GDM1 (cell line): ENCODE results near the gene PKNOX2.

ENCODE experiments used
- DNase-seq: peaks from one replicate; lab custom pipeline; 2025; lab: John Stamatoyannopoulos, UW

PKNOX2 gene

DNA sequence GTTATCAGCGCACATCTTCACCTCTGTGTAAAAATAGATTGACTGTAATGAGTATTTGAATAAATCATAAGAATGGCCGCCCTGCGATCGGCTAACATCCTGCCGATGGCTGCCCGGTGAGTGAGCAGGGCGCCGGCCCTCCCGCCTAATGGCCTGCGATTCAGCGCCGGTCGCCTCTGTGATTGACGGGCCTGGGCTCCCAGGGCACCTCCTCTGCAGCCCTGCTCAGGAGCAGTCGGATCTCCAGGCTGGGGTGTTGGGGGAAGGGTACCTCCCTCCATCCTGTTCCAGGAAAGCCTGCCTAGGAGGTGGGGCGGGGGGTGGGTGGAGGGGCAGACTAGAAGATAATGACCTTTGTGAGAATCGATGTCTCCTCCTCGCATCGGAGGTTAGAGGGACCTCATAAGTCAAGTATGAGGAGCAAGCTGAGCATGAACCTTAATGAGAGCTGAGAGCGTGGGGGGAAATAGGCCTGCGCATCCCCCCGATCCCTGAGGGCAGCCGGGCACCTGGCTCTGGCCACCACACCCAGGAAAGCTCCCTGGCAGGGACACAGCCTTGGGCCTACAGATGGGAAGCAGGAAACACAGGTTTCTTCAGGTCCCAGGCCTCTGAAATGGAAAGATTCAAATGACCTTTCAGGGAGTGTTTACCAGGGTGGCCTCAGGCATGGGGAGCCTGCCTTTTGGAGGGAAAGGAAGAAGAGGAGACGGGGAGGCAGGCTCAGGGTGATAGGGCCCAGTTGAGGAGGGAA lies 71.7 kb downstream of the PKNOX2 start:
- DNase-seq = no peak

DNA sequence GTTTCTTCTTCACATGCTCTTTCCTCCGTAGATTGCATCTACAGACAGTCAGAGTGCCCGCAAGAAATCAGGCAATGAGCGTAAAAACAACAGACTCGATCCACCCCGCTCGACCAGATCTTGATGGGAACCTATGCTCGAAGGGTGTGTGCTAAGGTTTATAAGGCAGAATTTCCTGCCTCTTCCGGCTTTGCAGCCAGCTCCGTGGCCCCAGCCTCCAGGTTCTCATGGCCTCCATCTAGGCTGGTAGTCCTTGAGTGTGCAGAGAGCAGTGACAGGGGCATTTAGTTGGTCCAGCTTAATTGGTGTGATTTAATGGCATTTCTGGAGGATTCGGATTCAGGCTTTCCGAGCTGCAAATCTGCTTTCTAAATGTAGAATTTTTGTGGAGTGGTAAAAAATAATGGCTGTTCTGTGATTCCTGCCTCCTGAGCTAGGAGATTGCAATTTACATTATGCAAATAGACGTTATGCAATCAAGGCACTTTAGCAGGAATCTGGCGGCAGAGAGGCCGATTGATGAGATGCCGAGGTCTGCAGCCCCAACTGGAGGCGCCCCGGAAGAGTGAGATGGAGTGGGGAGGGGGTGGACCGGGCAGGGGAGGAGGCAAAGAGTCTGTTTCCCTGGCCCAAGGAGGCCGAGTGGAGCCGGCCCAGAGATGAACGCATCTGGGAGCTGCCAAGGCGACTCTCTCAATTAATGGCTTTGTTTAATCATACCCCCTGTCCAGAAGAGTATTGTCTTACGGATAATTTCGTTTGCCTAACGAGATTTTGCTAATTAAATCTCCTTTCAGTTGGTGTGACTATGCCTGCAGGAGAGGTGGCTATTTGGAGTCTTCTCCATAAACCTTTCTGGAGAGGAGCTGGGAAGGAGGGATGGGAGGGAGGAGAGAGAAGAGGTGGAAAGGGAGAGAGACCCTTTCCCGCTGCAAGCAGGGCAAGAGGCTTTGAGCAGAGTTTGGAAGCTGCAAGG lies 75.3 kb downstream of the PKNOX2 start:
- DNase-seq = no peak

DNA sequence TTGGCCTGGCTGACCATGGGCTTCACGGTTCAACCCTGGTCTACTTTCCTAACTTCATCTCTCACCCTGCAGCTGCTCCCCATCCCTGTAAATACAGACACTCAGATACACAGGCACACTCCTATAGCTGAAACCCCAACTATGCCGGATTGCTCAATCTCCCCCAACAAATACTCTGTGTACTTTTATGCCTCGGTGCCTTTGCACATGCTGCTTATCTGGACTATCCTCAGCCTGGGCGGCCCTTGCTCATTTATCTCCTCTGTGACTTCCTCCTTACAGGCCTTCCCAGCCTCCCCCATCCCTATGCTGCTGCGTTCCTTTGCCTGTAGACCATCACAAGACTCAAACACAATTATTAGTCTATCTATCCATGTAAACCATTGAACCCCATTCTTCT lies 76.6 kb downstream of the PKNOX2 start:
- DNase-seq = no peak

DNA sequence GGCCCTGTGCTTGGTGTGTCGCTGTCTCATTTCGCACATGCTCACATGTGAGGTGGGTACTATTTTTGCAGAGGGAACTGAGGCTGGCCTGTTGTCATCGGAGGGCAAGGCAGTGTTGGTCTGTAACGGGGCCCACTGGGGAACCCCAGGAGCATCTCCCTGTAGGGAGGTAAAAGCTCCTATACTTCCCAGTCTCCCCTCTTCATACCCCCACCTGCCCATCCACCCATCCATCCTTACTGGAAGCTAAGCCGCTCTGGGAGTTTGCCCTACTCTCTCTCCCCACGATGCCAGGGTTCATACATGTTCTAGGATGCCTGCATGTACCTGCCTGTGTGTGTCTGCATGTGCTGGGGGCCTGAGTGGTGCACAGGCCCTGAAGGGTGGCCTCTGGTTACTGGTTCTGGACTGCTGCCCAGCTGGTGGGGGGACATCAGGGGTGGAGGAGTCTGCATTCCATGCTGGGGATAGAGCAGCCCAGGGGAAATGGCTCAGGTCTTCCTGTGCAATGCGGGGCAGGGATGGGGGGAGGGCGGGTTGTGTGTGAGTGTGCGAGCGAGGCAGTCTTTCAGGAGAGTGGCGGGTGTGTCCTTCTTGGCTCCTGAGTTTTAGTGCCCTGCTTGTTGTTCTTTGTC lies 77.7 kb downstream of the PKNOX2 start:
- DNase-seq = no peak

DNA sequence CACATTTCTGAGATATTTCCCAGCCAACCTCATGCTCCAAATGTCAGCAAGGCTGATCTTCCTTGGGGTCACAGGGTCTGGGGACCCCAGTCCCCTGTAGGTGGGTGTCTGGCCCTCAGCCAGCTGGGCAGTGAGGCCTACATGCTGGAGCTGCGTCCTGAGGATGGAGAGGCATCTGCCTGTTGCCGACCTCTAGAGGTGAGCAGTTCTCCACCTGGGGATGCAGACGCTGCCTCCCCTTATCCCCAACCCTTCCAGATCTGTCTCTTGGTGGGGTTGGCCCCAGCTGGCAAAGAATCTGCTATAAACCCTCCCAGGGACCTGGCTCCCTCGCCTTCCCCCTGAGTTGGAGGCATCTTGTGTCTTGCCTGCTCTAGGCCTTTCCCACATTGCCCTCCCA lies 79.6 kb downstream of the PKNOX2 start:
- no peak for DNase-seq

DNA sequence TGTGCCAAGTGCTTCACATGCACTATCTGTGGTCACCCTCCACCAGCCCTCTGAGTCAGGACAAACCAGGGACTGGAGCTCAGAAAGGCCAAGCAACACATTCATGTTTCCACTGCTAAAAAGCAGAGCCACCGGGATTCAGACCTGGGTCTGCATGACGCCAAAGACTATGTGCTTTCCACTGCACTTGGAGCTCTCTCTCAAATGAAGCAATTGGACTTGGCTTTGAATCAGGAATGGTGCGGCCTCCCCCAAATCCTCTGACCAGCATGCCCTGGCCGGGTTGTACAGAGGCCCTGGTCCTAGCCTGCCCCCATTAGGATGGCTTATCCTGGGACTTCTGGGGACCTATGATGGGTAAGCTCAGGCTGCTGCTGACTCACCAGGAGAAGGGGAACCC lies 80.7 kb downstream of the PKNOX2 start:
- no peak for DNase-seq

DNA sequence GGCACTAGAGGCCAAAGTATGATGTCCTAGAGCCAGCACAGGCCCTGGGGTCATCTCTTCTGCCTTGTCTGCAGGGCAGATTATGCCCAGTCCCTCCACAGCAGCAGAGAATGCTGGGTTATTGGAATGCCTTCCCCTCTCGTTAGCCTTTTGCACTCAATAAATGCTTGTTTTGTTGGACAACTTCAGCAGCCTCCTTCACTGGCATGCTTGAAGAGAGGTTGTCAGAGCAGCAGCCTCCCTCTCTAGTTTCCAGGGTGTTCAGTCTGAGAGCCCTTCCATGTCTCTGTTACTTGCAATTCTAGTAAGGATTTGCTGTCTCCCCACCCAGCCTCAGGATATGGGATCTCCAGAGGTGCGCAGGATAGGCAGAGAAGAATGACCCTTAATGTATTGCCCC lies 82.9 kb downstream of the PKNOX2 start:
- no peak for DNase-seq

DNA sequence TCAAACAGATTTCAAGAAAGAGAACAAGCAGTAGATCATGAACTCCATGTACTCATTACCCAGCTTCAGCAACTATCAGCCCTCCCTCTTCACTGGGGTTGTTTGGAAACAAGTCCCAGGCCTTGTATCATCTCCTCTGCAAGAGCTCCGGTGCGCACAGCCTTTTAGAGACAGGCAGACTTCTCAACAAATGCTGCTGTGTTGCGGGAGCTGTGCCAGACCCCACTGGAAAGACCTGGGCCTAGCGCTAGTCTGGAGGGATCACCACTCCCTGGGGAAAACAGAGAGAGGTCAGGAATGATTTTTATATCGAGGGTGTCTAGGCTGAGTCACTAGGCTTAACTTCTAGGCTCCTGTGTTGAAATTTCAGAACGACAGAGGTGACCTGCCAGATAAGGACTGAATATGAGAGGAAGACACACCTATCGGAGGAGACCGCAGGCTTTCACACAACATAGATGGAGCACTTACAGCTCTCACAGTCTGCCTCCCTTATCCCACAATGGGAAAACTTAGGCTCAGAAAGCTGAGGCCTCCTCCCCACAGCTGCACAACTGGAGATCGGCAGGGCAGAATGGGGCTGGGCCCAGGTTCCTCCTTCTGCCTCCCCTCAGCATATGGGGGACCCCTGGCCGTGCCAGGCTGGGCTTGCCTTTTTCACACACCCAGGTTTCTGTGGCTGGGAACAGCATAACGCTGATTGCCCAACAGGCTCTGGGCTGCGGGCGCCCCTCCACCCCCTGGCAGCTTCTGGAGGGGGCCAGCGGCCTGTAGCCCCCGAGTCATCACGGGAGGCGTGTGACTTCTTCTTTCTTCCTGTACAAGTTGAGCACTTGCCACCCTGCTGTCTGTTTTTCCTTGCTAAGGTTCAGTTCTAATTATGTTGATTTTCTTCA lies 86.0 kb downstream of the PKNOX2 start:
- no peak for DNase-seq

DNA sequence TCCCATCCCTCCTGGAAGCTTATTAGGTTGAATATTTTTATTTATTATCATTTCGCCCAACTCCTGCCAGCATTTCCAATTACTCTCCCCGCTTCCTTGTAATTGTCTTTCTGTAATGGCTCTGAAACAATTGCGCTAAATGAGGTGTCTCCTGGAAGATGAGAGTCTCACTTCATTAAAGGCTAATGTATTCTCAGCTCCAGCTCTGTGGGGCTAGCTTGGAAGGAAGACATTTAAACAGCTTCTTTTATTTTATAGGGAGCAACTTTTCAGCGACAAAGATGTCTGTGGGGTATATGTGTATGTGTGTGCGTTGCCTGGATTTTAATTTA lies 86.6 kb downstream of the PKNOX2 start:
- no peak for DNase-seq

DNA sequence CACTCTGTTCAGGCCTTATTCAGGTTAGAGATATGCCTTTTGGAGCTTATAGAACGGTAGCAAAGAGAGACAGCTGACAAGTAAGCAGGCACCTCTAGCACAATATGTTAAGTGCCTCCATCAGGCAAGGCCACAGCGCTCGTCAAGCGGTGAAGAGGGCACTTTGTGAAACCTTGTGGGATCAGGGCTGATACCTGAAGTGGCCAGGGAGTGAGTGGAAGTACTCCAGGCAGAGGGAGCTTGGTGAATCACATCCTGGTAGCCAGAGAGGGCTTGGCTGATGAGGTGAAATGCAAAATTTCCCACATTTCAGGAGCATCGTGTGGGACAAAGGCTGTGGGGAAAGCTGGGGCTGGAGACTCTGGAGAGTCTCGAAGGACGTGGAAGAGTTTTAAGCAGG lies 87.4 kb downstream of the PKNOX2 start:
- DNase-seq = no peak

DNA sequence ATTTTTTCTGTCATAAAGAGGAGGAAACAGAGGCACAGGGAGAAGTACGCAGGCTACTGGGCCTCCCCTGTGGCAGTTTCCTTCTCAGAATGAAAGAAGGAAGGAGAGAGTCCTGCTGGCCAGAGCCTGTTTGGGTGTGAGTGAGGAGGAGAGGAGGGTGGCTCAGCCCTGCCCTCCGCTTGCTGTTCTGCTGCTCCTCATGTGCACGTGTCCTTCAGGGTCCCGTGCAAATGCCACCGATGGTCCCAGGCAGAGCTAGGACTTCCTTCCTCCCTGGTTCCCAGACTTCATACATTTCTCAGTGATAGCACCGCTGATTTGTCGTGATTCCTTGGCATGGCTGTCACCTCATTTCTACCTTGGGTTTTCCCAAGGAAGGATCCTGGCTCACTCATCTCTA lies 88.7 kb downstream of the PKNOX2 start:
- no peak for DNase-seq

- no peak for DNase-seq
Observed at GRCh38 chr11:125253795-125254525, 89.4 kb downstream of the PKNOX2 start.

- no peak for DNase-seq
Observed at GRCh38 chr11:125256541-125257189, 92.1 kb downstream of the PKNOX2 start.

DNA sequence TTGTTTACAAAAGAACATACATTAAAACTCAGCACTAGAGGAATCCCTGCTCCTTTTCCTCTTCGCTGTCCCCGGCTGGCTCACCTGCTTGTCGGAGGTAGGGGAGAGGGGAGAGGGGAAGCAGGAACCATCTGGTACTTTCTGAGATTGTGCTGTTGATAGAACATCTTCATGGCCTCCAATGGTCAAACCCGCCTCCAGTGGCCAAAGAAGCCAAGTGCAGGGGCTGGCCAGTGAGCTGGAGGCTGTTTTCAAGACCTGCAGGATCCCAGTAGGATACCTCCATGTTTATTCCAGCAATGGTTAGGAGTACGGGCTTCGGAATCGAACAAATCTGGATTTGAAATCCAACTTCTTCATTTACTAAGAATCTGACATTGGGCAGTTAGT lies 92.6 kb downstream of the PKNOX2 start:
- no peak for DNase-seq

DNA sequence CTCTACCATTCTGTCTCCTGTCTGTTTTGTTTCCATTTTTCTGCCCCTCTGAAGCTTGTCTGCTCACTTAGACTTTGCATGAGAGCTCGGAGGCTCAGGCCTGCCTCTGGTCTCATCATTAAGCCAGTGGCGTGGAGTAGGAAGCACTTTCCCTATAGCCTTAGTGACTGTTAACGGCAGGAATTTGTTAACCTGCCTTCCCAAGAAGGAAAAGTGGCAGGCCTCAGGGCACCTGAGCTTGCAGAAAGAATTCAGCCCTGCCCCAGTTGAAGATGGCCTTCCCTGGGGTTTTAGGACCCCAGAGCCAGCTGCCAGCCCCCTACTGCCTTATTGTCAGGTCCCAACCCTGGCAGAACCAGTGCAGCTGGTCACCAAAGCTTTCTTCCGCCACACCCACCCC lies 93.2 kb downstream of the PKNOX2 start:
- DNase-seq = no peak

GRCh38 chr11:125258291-125259032 lies 93.9 kb downstream of the PKNOX2 start:
- no peak for DNase-seq

DNA sequence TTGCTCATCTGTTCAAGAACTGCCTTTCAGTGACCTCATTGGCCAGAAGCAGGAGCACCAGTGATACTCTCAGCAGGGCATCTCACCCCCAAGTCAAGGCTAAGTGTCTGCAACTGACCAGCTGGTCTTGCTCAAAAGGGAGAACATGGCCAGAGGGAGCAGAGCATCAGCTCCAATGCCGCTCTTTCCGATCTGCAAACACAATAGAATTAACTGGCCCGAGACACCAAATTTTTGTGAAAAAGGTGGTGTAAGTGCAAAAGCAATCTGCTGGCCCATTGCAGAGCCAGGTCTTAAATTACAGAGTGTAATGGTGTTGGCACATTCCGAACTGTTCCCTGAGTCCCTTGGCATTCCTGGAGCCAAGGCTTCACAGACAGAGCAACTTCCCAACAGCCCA lies 97.0 kb downstream of the PKNOX2 start:
- no peak for DNase-seq

- DNase-seq = no peak
Observed at GRCh38 chr11:125262194-125262829, 97.8 kb downstream of the PKNOX2 start.

DNA sequence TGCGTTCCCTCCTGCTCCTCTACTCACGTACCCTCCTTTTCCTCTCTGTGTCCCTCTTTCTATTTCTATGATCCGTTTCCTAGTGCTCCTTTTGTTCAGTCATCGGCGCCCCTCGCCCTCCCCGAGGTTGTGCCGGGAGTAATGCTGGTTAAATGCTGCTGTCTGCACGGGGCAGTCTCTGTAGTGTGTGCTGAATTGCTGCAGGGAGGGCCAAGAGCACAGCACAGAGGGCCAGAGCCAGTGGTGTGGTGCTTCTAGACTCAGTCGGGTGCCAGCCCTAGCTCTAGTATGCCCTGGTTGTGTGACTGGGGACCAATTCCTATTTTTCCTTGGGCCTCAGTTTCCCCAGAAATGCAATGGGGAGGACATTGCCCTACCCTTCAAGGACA lies 98.3 kb downstream of the PKNOX2 start:
- no peak for DNase-seq
